Activated CD4-positive, alpha-beta T cell treated with anti-CD3 and anti-CD28 coated beads for 24 hours (primary cell): ENCODE data around the gene DNAH10.
"Not testable (repeated sequence)": the region's sequence is repeated elsewhere in the genome, so short reads cannot be mapped to it uniquely, and the experiment has no call there.

ENCODE experiments used
- DNase-seq, 2 donors: peaks; one replicate each; pipeline ENCODE4 v3.0.0-alpha.2; 2020; ENCODE audit warnings: low read depth in 2 of 2

DNAH10 gene

DNA sequence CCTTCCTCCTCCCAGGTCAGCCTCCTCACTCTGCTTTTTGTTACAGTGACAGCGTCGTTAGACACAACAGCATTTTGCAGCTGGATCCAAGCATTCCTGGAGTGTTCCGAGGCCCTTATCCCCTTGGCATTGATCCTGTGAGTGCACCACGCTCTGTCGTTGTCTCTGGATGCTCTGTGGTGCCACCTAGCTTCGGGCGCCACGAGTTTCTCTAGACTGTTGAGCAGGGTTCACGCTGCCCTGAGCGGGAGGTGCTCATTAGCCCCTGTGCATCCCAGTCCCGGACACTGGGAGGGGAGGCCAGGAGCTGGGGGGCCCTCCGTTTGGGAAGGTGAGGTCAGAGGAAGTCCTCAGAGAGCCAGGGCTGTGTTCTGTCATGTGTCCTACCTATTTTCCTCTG lies 17.3 kb upstream of the DNAH10 start:
- no peak for DNase-seq

DNA sequence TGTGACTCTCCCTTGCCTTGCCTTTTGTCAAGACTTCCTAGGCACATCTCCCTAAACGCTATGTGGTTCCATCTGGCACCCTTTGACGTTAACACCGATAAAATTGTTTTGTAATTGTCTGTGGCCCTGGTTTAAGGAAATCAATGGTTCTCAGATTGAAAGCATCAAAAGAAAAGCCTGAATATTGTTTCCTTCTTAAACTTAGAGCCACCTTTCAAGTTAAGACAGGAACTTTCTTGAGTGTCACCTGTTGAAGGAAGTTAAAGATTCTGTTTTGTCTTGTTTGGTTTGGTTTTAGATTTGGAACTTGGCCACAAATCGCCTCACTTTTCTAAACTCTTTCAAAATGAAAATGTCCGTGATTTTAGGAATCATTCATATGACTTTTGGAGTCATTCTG lies 14.8 kb upstream of the DNAH10 start:
- no peak for DNase-seq

DNA sequence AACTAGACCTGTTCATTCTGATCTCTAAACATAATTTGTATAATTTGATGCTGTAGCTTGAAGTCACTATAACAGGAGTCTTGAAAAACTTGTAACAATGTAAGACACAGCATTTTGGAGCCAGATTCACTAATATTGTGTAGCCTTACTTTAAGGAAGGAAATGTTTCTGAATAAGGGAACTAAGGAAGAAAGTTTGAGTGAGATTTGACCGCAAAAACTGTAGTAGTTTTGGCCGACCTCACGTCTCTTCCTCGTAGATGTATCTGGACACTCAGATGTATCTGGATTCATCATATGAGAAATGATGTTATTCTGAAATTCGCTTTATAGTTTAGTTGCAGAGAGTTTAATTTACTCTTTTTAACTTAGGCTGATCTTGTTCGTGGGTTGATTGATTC lies 13.9 kb upstream of the DNAH10 start:
- no peak for DNase-seq

DNA sequence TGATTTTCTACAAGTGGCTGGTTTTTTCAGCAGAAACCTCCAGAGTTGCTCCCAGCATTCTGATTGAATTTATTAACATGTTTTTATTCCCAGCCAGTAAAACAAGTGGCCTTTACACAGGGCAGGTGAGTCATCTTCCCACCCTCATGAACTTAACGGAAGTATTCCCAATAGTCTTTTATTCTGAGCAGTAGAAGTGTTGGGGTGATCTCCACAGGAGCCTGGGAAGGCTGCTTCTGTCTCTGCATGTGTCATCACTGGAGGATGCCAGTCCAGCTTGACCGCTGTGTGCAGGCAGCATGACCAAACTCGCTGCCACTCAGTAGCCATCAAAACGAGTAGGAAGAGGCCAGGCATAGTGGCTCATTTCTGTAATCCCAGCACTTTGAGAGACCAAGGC lies 13.4 kb upstream of the DNAH10 start:
- no peak for DNase-seq

DNA sequence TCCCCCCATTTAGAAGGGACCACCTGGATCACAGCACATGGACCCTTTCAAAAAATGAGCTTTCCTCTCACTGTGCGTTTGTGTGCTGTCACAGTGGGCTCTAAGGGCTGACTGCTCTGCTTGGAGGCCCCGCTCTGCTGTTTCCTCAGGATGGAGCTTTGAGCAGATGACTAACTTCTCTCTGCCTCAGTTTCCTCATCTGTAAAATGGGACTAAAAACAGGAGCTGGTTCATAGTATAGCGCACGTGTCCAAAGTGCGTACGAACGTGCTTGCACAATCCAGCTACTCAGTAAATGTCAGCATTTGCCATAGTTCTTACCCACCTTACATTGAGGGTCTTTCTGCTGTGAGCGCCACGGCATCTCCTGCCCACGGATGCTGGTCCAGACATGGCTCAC lies 12.7 kb upstream of the DNAH10 start:
- DNase-seq: no peak

DNA sequence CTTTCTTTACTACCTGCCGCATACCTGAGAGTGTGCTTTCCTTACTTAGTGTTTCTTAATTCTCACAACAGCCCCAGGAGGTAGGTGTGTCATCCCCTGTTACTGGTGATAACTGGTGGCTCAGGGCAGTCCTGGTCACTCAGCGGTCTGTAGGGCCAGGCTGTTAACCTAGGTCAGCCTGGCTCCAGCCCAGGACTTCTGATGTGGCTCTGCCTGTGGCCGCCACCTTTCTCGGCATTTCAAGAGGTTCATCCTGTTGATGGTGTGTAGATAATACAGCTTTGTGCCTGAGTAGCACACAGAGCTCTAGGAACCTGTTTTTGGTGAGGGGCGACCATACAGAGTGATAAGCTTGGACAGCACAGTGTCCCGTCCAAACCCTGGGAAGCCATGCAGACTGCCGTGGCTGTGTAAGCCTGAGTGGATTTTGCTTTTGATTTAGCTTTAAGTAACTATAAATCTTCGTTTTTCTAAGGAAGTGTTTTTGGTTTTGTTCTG lies 11.9 kb upstream of the DNAH10 start:
- DNase-seq: no peak

DNA sequence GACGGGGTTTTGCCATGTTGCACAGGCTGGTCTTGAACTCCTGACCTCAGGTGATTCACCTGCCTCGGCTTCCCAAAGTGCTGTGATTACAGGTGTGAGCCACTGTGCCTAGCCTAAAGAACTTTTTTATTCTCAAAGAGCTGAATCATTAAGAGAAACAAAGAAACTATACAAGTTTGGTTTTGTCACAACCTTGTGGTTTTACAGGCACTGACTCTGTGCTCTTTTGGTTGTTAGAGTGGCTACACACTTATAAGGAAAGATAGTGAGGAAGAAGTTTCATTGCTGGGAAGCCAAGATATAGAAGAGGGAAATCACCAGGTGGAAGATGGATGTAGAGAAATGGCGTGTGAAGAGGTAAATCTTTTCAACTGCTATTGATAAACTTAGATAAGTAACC lies 10.1 kb upstream of the DNAH10 start:
- no peak for DNase-seq

DNA sequence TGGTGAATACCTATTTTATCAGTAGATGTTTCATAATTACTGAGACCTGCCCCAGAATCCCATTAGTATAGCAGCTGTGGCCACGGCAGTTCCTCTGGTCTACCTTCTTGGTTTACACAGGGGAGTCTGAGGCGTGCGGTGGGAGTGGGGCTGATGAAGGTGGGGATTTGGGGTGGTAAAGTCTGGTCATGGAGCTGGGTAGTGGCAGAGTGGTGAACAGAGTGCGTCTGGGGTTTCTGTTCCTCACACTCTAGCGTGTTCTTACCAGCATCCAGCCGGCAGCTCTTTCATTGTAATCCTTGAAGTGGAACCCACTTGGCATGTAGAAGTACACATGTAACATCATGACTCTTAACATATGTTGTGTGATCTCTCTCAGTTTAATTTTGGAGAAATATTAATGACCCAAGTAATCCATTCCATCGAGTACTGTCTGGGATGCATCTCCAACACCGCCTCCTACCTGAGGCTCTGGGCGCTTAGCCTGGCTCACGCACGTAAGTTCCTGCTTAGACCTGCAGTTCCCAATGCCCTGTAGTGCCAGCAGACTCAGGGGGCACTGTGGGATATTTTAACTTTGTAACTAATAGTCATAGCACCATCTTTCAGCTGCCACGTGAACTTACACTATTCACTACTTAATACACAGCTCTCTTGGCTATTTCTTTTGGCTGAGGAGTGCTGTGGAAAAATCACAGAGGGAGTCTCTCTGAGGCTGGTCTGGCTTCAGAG lies 7.9 kb upstream of the DNAH10 start:
- DNase-seq: no peak

DNA sequence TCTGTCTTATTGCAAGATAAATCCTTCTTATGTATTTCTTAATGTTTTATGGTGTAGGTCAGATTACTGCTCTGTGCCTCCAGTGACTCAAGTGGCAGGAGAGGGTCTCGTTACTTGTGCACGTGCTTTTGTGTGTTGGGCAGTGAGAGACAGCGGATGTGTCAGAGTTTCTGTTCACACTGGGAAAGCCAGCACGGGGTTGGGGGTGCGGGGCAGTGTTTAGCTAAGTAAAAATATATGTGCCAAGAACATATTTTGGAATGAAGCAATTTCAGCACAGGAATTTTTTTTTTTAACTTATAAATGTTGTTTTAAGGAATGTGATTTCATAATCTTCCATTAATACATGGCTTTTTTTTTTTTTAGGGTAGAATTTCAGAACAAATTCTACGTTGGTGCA lies 4.5 kb upstream of the DNAH10 start:
- DNase-seq: no peak

DNA sequence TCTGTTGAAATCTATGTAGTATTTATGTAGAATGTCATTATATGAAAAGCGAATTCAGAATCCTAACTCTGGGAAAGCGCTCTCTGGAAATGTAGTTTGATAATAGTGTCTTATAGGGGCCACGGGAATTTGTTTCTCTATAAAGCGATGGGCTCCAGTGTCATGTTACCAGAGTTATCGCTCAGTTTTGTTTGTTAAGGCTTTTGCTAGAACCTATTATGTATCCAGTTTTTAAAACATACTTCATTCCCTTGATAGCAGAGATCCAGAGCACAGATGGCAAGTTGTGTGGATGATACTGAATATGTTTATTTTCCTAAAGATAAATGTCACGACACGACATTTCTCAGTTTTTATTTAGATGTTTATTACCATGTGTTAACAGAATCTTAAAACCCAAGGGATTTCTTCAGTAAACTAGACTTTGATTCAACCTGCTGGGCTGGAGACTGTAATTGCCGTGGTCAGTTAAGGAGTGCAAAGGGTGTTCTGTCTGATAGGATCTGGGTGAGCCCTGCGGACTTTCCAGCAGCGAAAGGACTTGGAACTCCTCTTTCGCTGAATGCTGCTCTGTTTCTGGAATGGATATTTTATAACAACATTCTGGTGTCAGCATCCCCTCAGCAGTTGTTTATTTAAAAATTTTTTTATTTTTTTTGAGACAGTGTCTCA lies 1.7 kb upstream of the DNAH10 start:
- DNase-seq: no peak

DNA sequence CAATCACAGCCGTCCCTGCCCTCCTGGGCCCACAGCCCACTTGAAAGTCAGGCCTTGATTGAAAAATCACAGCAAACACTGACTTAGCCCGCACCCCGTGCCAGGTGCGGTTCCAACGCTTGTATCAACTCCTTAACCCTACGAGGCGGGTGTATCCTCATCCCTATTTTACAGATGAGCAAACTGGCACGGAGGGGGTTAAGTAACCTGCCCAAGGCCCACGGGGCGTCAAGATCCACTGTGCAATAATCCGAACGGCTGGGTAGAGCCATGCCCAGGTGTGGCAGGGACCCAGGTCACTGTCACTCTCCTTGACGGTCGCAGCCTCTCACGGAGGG lies 583 bp downstream of the DNAH10 start:
- DNase-seq: no peak

DNA sequence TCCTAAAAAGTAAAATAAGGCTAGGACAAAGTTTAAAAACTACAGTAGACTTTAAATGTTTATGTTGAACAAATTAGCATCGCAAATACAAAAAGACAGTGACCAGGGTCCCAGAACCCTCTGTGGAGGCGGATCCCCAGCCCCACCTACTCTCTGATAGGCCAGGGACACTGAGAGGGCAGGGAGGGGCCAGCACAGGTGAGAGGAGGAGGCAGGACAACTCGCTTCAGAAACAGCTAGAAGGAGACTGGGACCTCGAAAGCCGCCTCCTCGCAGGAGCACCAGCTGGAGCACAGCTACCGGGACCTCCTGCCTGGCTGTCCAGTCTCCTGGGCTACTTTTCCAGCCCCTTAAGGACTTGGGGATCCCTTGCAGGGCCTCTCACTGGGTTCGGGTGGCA lies 992 bp downstream of the DNAH10 start:
- DNase-seq: no peak

DNA sequence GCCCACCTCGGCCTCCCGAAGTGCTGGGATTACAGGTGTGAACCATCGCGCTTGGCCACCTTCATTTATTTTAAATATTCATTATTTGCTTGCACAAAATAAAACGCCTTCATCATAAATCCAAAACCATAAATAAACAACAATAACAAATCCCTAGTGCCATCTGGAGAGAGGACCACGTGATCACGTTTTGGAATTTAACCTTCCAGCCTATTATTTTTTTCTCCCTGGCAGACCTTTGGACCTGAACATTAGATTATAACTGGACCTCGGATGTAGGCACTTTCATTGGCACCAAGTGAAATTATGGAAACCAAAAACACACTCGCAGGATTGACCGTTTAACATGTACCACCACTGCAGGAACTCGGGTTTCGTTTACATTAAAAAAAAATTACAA lies 2.0 kb downstream of the DNAH10 start:
- DNase-seq: no peak

DNA sequence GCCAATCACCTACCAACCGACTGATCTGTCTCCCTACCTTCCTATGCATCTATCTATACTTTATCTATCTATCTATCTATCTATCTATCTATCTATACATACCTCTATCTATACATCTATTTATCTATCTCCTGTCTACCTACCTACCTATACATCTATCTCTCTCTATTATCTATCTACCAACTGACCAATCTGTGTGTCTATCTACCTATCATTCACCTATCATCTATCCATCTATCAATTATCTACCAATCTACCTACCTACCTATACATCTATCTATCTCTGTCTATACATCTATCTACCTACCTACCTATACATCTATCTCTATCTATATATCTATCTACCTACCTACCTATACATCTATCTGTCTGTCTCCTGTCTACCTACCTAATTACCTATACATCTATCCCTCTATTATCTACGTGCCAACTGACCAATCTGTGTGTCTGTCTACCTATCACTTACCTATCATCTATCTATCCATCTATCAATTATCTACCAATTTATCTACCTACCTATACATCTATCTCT lies 3.5 kb downstream of the DNAH10 start:
- DNase-seq: no peak

DNA sequence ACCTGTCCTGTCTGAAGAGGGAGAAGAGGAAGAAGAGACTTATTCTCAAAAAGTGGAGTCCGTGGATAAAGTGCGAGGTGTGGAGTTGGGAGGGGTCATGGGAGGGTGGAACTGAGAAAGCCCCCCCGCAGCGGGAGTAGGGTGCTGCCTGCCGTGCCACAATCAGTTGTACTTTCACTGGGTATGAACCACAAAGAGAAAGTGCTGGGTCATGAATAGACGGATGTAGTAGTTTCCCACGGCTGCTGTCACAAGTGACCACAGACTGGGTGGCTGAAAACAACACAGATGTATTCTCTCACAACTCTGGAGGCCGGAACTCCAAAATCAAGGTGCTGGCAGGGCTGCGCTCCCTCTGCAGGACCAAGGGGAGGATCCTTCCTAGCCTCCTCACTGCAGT lies 5.5 kb downstream of the DNAH10 start:
- DNase-seq: no peak

DNA sequence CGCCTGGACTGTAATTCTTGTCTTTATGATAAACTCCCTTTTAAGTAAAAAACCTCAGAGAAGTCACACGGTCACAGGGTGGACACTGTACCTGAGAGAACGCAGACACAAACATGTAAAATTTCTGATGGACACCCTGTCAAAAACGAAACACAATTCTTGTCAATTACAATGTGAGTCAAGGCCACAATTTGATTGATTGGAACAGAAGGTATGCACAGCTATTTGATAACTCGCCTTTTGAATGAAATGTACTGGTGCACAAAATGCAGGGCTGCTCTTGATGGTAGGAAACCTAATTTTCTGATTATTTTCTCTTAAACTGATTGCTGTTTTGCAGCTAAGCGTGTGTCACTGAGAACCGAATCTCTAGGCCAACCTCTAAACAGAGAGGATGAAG lies 9.2 kb downstream of the DNAH10 start:
- no peak for DNase-seq

DNA sequence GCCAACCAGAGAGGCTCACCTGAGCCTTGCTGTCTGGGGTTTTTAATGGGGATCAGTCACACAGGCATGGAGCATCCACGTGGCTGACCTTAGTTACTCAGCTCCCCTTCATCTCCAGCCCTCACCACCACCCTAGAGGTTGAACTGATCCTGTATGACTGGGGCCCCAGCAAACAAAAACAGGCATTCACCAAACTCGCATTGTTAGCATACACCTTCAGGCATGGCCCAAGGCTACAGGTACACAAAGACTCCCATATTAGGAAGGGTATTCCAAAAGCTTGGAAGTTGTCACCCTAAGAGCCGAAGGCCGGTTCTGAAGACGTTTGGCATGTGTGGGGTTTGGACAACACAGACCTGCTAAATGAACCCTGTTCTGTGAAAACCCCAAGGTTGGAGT lies 10.0 kb downstream of the DNAH10 start:
- DNase-seq: no peak

DNA sequence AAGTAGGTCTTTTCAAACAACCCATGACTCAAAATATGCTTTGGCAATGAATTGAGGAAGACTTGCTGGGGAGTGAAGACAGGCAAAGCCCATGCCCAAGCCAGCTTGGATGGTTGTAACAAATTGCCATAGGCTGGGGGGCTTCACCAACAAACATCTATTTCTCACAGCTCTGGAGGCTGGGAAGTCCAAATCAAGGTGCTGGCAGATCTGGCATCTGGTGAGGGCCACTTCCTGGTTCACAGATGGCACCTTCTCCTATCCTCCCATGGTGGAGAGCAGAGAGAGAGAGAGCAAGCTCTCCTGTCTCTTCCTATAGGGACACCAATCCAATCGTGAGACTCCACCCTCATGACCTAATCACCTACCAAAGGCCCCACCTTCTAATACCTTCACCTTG lies 11.3 kb downstream of the DNAH10 start:
- DNase-seq: no peak

DNA sequence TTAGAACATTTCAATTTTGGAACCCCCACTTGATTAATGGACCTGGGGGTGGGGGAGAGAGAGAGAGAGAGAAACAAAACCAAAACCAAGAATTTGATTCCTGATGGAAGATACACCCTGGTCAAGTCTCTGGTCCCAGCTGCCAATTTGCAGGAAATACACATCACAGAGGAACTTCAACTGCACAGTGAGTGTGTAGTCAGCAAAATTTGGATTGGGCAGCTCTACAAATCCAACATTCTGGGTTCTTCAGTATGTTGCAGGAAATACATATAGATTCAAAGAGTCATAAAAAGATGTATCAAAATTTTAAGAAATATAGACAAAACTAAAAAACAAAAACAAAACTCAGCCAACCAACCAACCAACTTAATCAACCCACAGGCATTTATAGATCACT lies 17.4 kb downstream of the DNAH10 start:
- DNase-seq: no peak

DNA sequence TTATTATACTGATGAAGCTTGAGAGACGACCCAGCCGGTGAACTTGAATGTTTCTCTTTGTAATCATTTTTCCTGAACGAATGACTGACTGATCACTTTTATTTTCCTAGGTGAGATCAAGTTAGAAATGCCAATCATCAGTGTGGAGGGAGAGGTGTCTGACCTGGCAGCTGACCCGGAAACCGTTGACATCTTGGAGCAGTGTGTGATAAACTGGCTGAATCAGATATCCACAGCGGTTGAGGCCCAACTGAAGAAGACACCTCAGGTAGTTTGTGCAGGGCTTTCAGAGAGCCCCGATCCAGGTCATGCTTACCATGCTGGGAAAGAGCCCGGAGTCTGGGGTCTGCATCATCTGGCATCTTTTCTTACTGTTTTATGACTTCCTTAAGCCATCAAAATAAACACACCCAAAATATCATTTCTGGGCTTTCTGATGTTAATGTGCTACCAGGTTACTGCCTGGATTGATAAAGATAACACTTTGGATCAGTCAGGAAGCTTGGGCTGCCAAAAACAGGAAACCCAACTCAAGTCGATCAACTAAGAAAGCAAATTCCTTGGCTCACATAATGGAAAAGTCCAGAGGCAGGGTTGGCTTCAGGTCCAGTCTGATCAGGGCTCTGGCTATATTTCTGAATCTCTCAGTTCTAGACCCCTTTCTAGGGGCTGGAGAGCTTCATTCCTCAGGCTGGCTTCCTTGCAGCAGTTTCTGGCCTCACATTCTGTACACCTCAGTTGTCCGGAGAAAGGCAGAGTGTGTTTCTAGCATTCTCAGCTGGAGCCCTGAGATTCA lies 21.1 kb downstream of the DNAH10 start:
- DNase-seq: no peak

DNA sequence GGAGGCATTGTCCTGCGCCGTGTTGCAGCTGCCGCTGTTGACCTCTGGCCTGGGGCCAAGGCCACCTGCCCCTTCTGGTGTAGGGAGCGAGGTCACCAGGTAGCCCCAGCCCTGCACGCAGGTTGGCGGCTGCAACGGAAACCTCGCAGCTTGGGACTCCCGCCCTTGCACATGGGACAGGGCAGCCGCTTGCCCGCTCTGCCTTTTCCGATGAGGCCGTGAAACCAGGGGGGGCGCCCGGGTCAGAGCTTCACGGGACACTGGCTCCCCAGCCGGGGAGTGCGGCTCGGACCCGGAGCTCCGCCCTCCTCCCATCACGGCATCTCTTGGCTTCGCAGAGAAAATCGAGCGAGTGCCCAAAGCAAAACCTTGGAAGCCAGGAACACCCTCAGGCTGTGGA lies 25.4 kb downstream of the DNAH10 start:
- no peak for DNase-seq

DNA sequence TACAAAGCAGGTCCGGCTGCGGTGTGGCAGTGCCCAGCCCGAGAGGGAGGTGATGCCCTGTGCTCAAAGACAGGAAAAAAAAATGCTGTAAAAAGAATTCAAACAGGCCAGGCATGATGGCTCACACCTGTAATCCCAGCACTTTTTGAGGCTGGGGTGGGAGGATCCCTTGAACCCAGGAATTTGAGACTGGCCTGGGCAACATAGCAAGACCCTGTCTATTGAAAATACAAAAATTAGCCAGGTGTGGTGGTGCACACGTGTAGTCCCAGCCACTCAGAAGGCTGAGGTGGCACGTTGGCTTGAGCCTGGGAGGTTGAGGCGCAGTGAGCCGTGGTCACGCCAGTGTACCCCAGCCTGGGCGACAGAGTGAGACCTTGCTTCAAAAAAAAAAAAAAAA lies 26.4 kb downstream of the DNAH10 start:
- DNase-seq: no peak

DNA sequence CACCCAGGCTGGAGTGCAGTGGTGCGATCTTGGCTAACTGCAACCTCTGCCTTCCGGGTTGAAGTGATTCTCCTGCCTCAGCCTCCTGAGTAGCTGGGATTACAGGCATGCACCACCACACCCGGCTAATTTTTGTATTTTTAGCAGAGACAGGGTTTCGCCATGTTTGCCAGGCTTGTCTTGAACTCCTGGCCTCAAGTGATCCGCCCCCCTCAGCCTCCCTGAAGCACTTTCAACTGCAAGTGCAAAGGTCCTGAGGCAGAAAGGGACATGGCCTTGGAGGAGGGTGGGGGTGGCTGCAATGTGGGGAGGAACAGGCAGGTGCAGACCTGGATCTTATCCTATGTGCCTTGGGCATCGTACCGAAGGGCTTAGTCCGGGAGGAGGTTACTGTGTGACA lies 27.3 kb downstream of the DNAH10 start:
- not testable (repeated sequence) for DNase-seq
